ENCODE measurements around the gene USP20.

USP20 gene

GRCh38 chr9:129865668-129866320 lies 30.5 kb downstream of the USP20 start:
- TF ChIP-seq ZNF70 (CRISPR knock-in tag; IDR thresholded peaks at IDR 0.05) (no peak), OSR1 (CRISPR knock-in tag; IDR thresholded peaks at IDR 0.05) (no peak), POU6F1 (CRISPR knock-in tag; IDR thresholded peaks at IDR 0.05; ENCODE audit: borderline replicate concordance, low read depth) (no peak), TCF4 (CRISPR knock-in tag; IDR thresholded peaks at IDR 0.05; ENCODE audit: borderline replicate concordance) (no peak), ZNF8 (CRISPR knock-in tag; IDR thresholded peaks at IDR 0.05) (no peak), ARNTL (CRISPR knock-in tag; IDR thresholded peaks at IDR 0.05; ENCODE audit: borderline replicate concordance, low read depth) (no peak), BACH2 (CRISPR knock-in tag; IDR thresholded peaks at IDR 0.05; ENCODE audit: borderline replicate concordance) (no peak), ZFP30 (CRISPR knock-in tag; IDR thresholded peaks at IDR 0.05) (no peak), ZFP3 (CRISPR knock-in tag; IDR thresholded peaks at IDR 0.05) (no peak), CSDC2 (CRISPR knock-in tag; IDR thresholded peaks at IDR 0.05) (no peak), ESRRG (CRISPR knock-in tag; IDR thresholded peaks at IDR 0.05) (no peak)
- ATAC-seq, result no peak

GRCh38 chr9:129866394-129867135 lies 31.3 kb downstream of the USP20 start:
- no peak; the same call in 2 of the 3 replicates for ATAC-seq
- TF ChIP-seq ARNTL (CRISPR knock-in tag; IDR thresholded peaks at IDR 0.05; ENCODE audit: borderline replicate concordance, low read depth) (no peak), GLIS3 (CRISPR knock-in tag; IDR thresholded peaks at IDR 0.05) (no peak)

- no peak; the same call in 1 of the 3 replicates for ATAC-seq
- TF ChIP-seq ZC3H10 (CRISPR knock-in tag; IDR thresholded peaks at IDR 0.05), result no peak
- no peak for TF ChIP-seq ISL1 (CRISPR knock-in tag; IDR thresholded peaks at IDR 0.05)
- no peak for TF ChIP-seq RARB (CRISPR knock-in tag; IDR thresholded peaks at IDR 0.05)
- no peak for TF ChIP-seq ESRRG (CRISPR knock-in tag; IDR thresholded peaks at IDR 0.05)
- TF ChIP-seq CREB5 (CRISPR knock-in tag; IDR thresholded peaks at IDR 0.05; ENCODE audit: low read depth), result no peak
- no peak for TF ChIP-seq SNAI2 (CRISPR knock-in tag; IDR thresholded peaks at IDR 0.05)
- no peak for TF ChIP-seq ZNF8 (CRISPR knock-in tag; IDR thresholded peaks at IDR 0.05)
- TF ChIP-seq OSR1 (CRISPR knock-in tag; IDR thresholded peaks at IDR 0.05), result no peak
- no peak for TF ChIP-seq ZNF565 (CRISPR knock-in tag; conservative IDR thresholded peaks at IDR 0.05; ENCODE audit: low read depth)
- TF ChIP-seq ARNTL (CRISPR knock-in tag; IDR thresholded peaks at IDR 0.05; ENCODE audit: borderline replicate concordance, low read depth), result no peak
- TF ChIP-seq PPARA (CRISPR knock-in tag; IDR thresholded peaks at IDR 0.05; ENCODE audit: borderline replicate concordance), result no peak
- TF ChIP-seq TSHZ2 (CRISPR knock-in tag; IDR thresholded peaks at IDR 0.05), result no peak
- no peak for TF ChIP-seq BACH2 (CRISPR knock-in tag; IDR thresholded peaks at IDR 0.05; ENCODE audit: borderline replicate concordance)
- no peak for TF ChIP-seq GLIS3 (CRISPR knock-in tag; IDR thresholded peaks at IDR 0.05)
- TF ChIP-seq TCF4 (CRISPR knock-in tag; IDR thresholded peaks at IDR 0.05; ENCODE audit: borderline replicate concordance), result no peak
- TF ChIP-seq ZFP30 (CRISPR knock-in tag; IDR thresholded peaks at IDR 0.05), result no peak
- no peak for TF ChIP-seq PATZ1 (CRISPR knock-in tag; IDR thresholded peaks at IDR 0.05; ENCODE audit: borderline replicate concordance)
- no peak for TF ChIP-seq ZFP3 (CRISPR knock-in tag; IDR thresholded peaks at IDR 0.05)
Measured at GRCh38 chr9:129867136-129868022, 32.1 kb downstream of the USP20 start.
